HG02973 (cell line): ENCODE results near the gene CDH15.
"Not testable (repeated sequence)": the region's sequence is repeated elsewhere in the genome, so short reads cannot be mapped to it uniquely, and the experiment has no call there.

Experiments used
- ATAC-seq: cut with Tn5 transposase; IDR thresholded peaks from one replicate; pipeline ENCODE4 v1.9.1; 2021; ENCODE audit warnings: moderate library complexity; ENCODE audit not compliant: unreplicated experiment

The CDH15 gene

DNA sequence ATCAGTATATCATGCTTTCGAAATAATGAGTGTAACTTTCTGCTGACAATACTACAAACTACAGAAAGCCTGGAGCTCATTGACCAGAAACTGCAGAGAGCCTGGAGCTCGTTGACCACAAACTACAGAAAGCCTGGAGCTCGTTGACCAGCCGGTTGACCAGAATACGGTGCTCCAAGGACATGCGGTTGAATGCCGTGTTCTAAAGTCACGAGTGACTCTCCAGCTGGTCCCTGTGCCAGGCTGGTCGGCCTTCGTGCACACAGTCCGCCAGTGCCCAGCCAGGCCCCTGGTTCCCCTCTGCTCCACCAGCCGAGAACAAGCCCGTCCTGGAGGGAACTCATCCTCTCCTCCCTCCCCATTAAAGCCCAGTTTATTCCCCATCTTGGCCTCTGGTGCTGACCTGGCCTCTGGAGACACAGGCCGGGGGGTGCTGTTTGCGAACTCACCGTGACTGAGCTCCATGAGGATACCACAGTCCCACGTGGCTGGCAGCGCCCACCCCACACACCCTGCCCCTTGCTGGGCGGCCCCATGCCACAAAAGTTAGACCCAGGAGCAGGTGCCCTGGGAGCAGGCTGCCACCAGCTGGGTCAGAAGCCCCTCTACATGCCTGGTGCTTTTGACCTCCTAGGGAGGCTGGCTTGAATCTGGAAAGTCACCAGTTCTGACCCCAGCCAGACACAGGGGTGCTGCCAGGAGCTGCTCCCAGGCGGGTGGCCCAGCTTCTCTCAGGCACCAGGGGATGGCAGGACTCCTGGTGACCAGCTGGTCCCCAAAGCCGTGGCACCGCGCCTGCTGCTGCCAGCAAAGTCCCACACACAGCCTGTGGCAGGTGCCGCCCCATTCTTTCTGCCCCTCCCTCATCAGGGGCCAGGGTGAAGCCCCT is 15.5 kb upstream of the CDH15 start:
- ATAC-seq, result no peak

DNA sequence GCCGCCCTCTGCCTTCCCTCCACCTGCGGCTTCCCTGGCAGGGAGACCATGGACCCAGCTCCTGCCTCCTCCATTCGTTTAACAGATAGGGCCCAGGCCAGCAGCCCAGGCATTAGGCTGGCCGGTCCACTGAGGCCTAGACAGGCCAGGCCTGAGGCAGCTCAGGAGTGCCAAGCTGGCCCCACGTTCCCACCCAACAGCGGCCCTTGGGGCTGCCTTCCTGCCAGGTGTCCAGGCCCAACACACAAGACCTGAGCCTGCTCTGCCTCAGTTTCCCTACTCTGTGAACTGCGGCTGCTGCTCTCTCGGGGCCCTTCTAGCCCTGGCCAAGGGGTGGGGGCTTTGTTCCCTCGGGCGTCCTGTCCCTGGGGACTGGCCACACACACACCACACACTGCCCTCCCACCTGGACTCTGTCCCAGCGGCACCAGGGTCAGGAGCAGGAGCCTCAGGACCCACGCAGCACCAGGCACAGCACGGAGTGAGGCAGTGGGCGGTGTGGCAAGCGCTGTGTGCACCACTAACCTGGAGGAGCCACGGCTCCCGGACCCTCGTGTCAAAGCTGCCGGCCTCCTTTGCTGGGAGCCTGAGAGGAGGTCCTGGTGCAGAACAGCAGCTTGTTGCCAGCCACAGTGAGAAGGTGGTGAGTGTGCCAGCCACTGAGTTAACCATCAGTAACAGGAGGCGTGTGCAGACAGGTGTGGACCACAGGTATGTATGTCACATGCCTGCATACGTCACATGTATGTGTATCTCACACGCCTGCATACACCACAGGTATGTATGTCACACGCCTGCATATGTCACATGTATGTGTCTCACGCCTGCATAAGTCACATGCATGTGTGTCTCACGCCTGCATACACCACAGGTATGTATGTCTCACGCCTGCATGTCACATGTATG is 14.6 kb upstream of the CDH15 start:
- ATAC-seq, result no peak

GRCh38 chr16:89157778-89158177 is 13.8 kb upstream of the CDH15 start:
- ATAC-seq, result no peak

DNA sequence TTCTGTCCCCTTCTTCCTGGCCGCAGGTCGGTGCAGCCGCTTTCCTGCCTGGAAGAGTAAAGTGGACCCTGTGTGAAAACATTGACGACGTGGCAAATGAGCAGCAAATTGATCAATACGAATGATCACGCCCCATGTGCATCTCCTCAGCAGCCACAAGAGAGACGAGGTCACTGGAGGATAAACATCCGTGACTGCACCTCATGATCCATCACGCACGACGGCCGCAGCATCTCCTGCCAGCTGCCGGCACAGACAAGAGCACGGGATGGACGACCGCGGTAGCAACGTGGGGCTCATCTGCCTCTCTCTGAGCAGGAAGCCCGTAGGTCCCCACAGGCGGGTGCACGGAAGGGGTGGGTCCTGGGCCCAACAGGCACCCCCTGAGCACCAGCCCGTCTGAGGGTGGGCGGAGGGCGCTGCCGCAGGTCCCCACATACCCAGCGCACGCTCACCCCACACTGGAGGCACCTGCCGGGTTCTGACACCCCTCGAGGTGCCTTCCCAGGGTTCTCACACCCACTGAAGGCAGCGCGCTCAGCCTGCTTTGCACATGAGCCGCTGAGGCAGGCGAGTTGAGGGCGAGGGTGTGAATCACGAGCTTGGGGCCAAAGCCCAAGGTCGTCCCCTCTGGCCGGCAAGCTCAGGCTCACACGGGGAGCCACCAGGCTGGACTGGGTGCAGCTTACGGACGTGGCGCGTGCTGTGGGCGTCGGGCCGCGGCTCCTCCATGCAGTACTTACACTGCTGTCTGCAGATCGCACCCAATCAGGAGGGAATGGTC is 12.3 kb upstream of the CDH15 start:
- ATAC-seq, result no peak

GRCh38 chr16:89159850-89160354 is 11.6 kb upstream of the CDH15 start:
- ATAC-seq, result no peak

DNA sequence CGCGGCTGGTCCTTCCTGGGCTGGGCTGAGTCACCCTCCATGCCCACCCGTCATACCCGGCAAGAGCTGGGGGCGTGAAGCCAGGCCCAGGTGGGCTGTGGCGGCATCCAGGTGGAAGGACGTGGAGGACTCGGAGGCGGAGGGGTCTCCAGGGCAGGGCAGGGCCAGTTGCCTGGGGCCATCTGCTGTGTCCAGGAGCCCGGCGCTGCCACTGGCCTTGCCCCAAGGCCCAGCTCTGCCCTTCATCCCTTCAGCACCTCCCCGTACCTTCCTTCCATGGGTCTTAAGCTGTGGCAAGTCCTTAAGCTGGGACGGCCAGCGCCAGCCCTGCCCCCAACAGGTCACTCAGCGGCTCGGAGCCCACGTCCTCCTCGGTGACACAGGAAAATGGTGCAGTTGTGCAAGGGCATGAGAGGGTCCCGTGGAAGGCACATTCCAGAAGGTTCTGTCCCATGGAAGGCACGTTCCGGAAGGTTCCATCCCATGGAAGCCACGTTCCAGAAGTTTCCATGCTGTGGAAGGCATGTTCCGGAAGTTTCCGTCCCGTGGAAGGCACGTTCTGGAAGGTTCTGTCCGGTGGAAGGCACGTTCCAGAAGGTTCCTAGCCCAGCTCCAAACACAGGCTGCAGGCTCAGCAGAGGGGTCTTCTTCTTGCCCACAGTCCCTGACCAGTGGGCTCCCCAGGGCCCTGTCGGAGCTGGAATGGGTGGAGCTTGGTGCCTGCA is 10.4 kb upstream of the CDH15 start:
- ATAC-seq, result no peak

GRCh38 chr16:89161763-89162713 is 9.5 kb upstream of the CDH15 start:
- ATAC-seq, result no peak

GRCh38 chr16:89163297-89163696 is 8.3 kb upstream of the CDH15 start:
- ATAC-seq, result no peak

- ATAC-seq, result no peak
These were observed 7.1 kb upstream of the CDH15 start for GRCh38 chr16:89164436-89164835.

GRCh38 chr16:89164847-89165680 is 6.5 kb upstream of the CDH15 start:
- no peak for ATAC-seq

DNA sequence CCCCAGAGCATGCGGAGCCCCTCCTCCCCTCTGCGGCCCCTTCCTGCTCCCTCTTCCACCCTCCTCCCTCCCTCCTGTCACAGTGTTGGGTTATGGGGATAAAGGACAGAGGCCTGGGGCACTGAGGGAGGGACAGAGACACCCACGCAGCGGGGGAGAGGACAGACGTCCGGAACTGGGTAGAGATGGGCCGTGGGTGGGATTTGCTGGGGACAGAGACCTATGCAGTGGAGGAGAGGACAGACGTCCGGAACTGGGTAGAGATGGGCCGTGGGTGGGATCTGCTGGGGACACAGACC is 5.9 kb upstream of the CDH15 start:
- not testable (repeated sequence) for ATAC-seq

GRCh38 chr16:89166696-89167424 is 4.7 kb upstream of the CDH15 start:
- ATAC-seq, result no peak

DNA sequence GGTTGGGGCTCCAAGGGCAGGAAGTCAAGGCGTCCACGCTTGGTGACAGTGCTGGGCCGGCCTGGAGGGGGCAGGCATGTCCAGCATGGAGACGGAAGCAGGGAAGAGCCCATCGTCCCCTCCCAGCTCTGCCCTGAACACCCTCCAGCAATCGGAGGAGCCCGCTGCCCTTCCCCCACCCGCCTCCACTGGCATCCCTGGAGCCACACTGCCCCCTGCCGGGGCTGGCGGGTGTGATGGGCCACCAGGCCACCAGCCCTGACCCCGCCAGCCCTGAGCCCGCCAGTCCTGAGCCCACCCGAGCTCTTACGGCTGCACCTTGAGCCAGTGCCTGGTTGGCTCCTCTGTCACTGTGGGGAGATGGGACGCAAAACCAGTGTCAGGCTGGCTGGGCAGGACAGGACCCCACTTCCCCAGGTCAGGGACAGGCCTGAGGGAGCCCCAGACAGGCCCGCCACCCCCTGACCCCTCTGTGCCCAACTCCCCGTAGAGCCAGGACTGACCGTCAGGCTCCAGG is 4.1 kb upstream of the CDH15 start:
- no peak for ATAC-seq

GRCh38 chr16:89168381-89169189 is 3.0 kb upstream of the CDH15 start:
- ATAC-seq, result no peak

- ATAC-seq, result no peak
These were observed 1.8 kb upstream of the CDH15 start for GRCh38 chr16:89169778-89170177.

GRCh38 chr16:89170346-89171215 is 967 bp upstream of the CDH15 start:
- no peak for ATAC-seq
